ENCODE data around the gene AQR. TPM values are rescaled to one million over a fixed set of nuclear protein-coding genes. Genes with fewer than 3 reads are reported as not detected.

The AQR gene
- total RNA-seq, 1 donor from 2014 or later, result 21.9 TPM

GRCh38 chr15:34893967-34894366 is 75.6 kb downstream of the AQR start:
- Histone ChIP-seq H3K4me3 (no peak overlapping the region), H3K4me1 (no peaks in the 10 kb centered on the region), H3K9me3 (no peaks in the 10 kb centered on the region), H3K36me3 (peaks cover 0 to 46% of the 10 kb centered on the region in 2 donors), H3K27me3 (no peaks in the 10 kb centered on the region), H3K27ac (no peak overlapping the region)
- TF ChIP-seq POLR2AphosphoS5 (IDR thresholded peaks at IDR 0.05; ENCODE audit: insufficient read depth in 1 of 2, low read depth in 1 of 2) (no peak), POLR2A (IDR thresholded peaks at IDR 0.05) (no peak)
- TF ChIP-seq, protein P1, sequence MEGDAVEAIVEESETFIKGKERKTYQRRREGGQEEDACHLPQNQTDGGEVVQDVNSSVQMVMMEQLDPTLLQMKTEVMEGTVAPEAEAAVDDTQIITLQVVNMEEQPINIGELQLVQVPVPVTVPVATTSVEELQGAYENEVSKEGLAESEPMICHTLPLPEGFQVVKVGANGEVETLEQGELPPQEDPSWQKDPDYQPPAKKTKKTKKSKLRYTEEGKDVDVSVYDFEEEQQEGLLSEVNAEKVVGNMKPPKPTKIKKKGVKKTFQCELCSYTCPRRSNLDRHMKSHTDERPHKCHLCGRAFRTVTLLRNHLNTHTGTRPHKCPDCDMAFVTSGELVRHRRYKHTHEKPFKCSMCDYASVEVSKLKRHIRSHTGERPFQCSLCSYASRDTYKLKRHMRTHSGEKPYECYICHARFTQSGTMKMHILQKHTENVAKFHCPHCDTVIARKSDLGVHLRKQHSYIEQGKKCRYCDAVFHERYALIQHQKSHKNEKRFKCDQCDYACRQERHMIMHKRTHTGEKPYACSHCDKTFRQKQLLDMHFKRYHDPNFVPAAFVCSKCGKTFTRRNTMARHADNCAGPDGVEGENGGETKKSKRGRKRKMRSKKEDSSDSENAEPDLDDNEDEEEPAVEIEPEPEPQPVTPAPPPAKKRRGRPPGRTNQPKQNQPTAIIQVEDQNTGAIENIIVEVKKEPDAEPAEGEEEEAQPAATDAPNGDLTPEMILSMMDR (IDR thresholded peaks at IDR 0.05), result no peak
- intact Hi-C loops (cut with DNase I), result no loop called here
- DNase-seq (ENCODE audit: extremely low spot score in 2 of 2), result no peak

GRCh38 chr15:34892963-34893591 is 76.5 kb downstream of the AQR start:
- H3K27ac ChIP-seq, result no peak overlapping the region
- peaks cover 0 to 44% of the 10 kb centered on the region in 2 donors for H3K36me3 ChIP-seq
- TF ChIP-seq, protein P1 (IDR thresholded peaks at IDR 0.05), result no peak
- TF ChIP-seq POLR2A (IDR thresholded peaks at IDR 0.05) (no peak), POLR2AphosphoS5 (IDR thresholded peaks at IDR 0.05; ENCODE audit: insufficient read depth in 1 of 2, low read depth in 1 of 2) (no peak)
- no peaks in the 10 kb centered on the region for H3K4me1 ChIP-seq
- H3K27me3 ChIP-seq, result no peaks in the 10 kb centered on the region
- no peak overlapping the region for H3K4me3 ChIP-seq
- no peak for DNase-seq (ENCODE audit: extremely low spot score in 2 of 2)
- intact Hi-C loops (cut with DNase I), result no loop called here
- H3K9me3 ChIP-seq, result no peaks in the 10 kb centered on the region

DNA sequence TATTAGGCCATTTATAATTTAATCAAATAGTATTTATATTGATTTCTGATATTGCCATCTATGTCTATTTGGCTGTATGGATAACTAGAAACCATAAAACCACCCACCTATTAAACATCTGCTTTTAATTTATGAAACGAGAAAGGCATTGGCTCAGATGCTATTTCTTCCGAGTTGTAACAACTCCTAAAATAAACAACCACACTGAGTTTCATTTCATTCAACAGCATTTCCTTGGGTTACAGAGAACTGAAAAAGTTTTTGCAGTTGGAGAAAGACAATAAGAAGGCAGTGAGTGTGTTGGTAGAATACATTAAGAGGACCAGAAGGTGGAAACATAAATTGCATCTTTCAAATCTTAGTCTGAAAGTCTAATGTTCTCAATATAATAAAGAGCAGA is 79.1 kb downstream of the AQR start:
- Histone ChIP-seq H3K4me1 (no peaks in the 10 kb centered on the region), H3K27ac (no peak overlapping the region), H3K9me3 (no peaks in the 10 kb centered on the region), H3K36me3 (peaks cover 0 to 51% of the 10 kb centered on the region in 2 donors), H3K27me3 (no peaks in the 10 kb centered on the region), H3K4me3 (no peak overlapping the region)
- TF ChIP-seq POLR2A (IDR thresholded peaks at IDR 0.05) (no peak), POLR2AphosphoS5 (IDR thresholded peaks at IDR 0.05; ENCODE audit: insufficient read depth in 1 of 2, low read depth in 1 of 2) (no peak)
- TF ChIP-seq, protein P1 (IDR thresholded peaks at IDR 0.05), result no peak
- intact Hi-C loops (cut with DNase I), result no loop called here
- DNase-seq (ENCODE audit: extremely low spot score in 2 of 2), result no peak

- Histone ChIP-seq H3K27me3 (no peaks in the 10 kb centered on the region), H3K9me3 (no peaks in the 10 kb centered on the region), H3K36me3 (peaks cover 0 to 55% of the 10 kb centered on the region in 2 donors), H3K27ac (no peak overlapping the region), H3K4me3 (no peak overlapping the region), H3K4me1 (no peaks in the 10 kb centered on the region)
- no peak for DNase-seq (ENCODE audit: extremely low spot score in 2 of 2)
- TF ChIP-seq POLR2A (IDR thresholded peaks at IDR 0.05) (no peak), POLR2AphosphoS5 (IDR thresholded peaks at IDR 0.05; ENCODE audit: insufficient read depth in 1 of 2, low read depth in 1 of 2) (no peak)
- TF ChIP-seq, protein P1 (IDR thresholded peaks at IDR 0.05), result no peak
- intact Hi-C loops (cut with DNase I), result no loop called here
Measured at GRCh38 chr15:34889476-34889875, 80.1 kb downstream of the AQR start.

DNA sequence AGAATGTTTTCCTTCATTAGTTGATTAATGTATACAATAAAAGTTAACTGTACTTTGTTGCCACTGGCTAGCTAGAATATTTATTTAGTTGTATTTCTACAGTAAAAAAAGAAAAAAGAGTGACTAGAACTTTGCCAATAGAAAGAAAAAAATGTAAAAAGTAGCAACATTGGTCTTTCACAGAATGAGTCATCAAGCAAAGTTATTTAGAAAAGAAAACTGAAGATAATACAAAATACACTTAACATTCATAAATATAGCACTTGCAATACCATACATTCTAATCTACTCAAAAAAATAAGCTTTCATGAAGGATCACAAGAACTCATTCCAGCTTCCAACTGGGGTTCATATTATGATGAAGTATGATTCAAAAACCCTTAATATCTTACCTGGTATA is 83.4 kb downstream of the AQR start:
- TF ChIP-seq POLR2A (IDR thresholded peaks at IDR 0.05) (no peak), POLR2AphosphoS5 (IDR thresholded peaks at IDR 0.05; ENCODE audit: insufficient read depth in 1 of 2, low read depth in 1 of 2) (no peak)
- TF ChIP-seq, protein P1 (IDR thresholded peaks at IDR 0.05), result no peak
- intact Hi-C loops (cut with DNase I), result no loop called here
- Histone ChIP-seq H3K36me3 (peaks cover 0 to 66% of the 10 kb centered on the region in 2 donors), H3K4me3 (no peak overlapping the region), H3K9me3 (no peaks in the 10 kb centered on the region), H3K4me1 (no peaks in the 10 kb centered on the region), H3K27me3 (no peaks in the 10 kb centered on the region), H3K27ac (no peak overlapping the region)
- no peak for DNase-seq (ENCODE audit: extremely low spot score in 2 of 2)
